ENCODE measurements around the gene CD82. TPM values are rescaled to one million over a fixed set of nuclear protein-coding genes. Genes with fewer than 3 reads are reported as not detected.

The CD82 gene
- total and polyA plus RNA-seq, 2 donors (not counting 1 experiment from before 2014, with no cell fraction given), result 192 to 438 TPM

DNA sequence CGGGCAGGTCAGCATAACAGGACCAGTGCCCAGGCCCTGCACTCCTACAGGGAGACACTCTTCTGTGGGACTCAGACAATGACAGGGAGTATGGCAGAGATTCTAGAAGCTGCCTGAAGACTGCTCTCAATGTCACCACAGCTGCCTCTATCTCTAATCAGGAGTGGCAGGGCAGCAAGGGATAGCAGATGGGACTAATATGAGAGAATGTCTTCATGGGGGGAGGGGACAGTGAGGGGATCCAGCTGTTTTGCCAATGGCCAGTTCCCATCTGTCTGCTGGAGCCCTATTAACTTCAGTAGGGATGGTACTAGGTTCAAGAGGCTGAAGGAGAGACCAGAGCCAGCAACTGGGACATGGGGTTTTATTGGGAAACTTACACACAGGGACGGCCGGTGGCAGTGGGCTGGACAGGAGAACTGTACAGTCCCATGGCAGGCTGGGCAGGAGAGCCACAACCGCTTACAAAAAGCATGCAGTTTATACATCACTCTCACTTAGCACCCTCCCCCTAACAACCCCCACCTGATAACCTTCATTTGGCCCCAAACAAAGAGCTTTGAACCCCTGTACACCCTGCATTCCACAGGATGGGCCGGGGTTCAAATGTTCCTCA, 2.5 kb upstream of the CD82 start:
- TF ChIP-seq, protein P1, sequence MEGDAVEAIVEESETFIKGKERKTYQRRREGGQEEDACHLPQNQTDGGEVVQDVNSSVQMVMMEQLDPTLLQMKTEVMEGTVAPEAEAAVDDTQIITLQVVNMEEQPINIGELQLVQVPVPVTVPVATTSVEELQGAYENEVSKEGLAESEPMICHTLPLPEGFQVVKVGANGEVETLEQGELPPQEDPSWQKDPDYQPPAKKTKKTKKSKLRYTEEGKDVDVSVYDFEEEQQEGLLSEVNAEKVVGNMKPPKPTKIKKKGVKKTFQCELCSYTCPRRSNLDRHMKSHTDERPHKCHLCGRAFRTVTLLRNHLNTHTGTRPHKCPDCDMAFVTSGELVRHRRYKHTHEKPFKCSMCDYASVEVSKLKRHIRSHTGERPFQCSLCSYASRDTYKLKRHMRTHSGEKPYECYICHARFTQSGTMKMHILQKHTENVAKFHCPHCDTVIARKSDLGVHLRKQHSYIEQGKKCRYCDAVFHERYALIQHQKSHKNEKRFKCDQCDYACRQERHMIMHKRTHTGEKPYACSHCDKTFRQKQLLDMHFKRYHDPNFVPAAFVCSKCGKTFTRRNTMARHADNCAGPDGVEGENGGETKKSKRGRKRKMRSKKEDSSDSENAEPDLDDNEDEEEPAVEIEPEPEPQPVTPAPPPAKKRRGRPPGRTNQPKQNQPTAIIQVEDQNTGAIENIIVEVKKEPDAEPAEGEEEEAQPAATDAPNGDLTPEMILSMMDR (IDR thresholded peaks at IDR 0.05), result no peak
- TF ChIP-seq EZH2 (IDR thresholded peaks at IDR 0.05; ENCODE audit: borderline replicate concordance, insufficient read depth, low read depth, low read length, poor library complexity, severe bottlenecking), result no peak
- no peaks in the 10 kb centered on the region for H3K27me3 Mint-ChIP-seq
- peaks cover 67% of the 10 kb centered on the region for H3K4me1 Mint-ChIP-seq
- H4K20me1 ChIP-seq (ENCODE audit: control insufficient read depth, insufficient read depth, low read length, poor library complexity, severe bottlenecking), result peaks cover 21% of the 10 kb centered on the region
- H3K4me2 ChIP-seq (replicated peaks; ENCODE audit: low read depth, low read length, poor library complexity, severe bottlenecking), result no peak overlapping the region
- no peak overlapping the region for H2AFZ ChIP-seq (ENCODE audit: insufficient read depth, low read depth, low read length, poor library complexity, severe bottlenecking)
- H3K27me3 ChIP-seq (replicated peaks in 1 of 4; ENCODE audit: control extremely low read depth in 1 of 4, control insufficient read depth in 3 of 4, insufficient read depth in 4 of 4, low read length in 3 of 4), result no peaks in the 10 kb centered on the region
- intact Hi-C loops (cut with micrococcal nuclease), result loop anchor here (10.0 kb wide), 2 partner anchors 382 to 1352 kb away; partner anchors contain the start of gene PEX16
- H3K9me3 ChIP-seq (ENCODE audit: control extremely low read depth in 1 of 3, control insufficient read depth in 2 of 3, insufficient read depth in 1 of 3, low read length in 2 of 3), result no peaks in the 10 kb centered on the region
- H3K9ac ChIP-seq (ENCODE audit: low read length), result no peak overlapping the region
- H3K36me3 ChIP-seq (replicated peaks in 1 of 2; ENCODE audit: control extremely low read depth in 1 of 2, control insufficient read depth in 1 of 2, extremely low read depth in 1 of 2, insufficient read depth in 2 of 2, low read length in 1 of 2), result peaks cover 0 to 5% of the 10 kb centered on the region in 2 experiments
- H3K27ac ChIP-seq (ENCODE audit: low read length in 2 of 2), result no peak overlapping the region
- peaks cover 25% of the 10 kb centered on the region for H3K79me2 ChIP-seq (ENCODE audit: control insufficient read depth, insufficient read depth, low read length)
- H3K4me3 Mint-ChIP-seq, result peak overlapping the region; percentile 23
- CTCF ChIA-PET, result interaction anchor here (0.8 to 19.5 kb wide), 4 partner anchors 15 to 56 kb away, joined by 3 to 816 read pairs (median 3); no protein-coding TSS in a partner anchor
- ATAC-seq (ENCODE audit: low read depth) (no peak), DNase-seq (no peak)
- peak overlapping the region; percentile 41 for H3K27ac Mint-ChIP-seq
- POLR2A ChIA-PET, result interaction anchor here (1.0 to 4.7 kb wide), 2 partner anchors 14 to 48 kb away, joined by 3 to 59 read pairs; no protein-coding TSS in a partner anchor
- 100% methylated on average over 5 of the region's 5 CpGs for WGBS (ENCODE audit: insufficient coverage)
- peaks cover 50 to 76% of the 10 kb centered on the region in 2 donors for H3K4me1 ChIP-seq (ENCODE audit: control insufficient read depth in 2 of 2, insufficient read depth in 2 of 2, low read length in 2 of 2)
- no peaks in the 10 kb centered on the region for H3K9me3 Mint-ChIP-seq (ENCODE audit: insufficient read depth)
- H3K4me3 ChIP-seq (ENCODE audit: control extremely low read depth in 1 of 5, extremely low read depth in 1 of 5, insufficient read depth in 1 of 5, low read depth in 2 of 5, low read length in 4 of 5), result no peak overlapping the region

DNA sequence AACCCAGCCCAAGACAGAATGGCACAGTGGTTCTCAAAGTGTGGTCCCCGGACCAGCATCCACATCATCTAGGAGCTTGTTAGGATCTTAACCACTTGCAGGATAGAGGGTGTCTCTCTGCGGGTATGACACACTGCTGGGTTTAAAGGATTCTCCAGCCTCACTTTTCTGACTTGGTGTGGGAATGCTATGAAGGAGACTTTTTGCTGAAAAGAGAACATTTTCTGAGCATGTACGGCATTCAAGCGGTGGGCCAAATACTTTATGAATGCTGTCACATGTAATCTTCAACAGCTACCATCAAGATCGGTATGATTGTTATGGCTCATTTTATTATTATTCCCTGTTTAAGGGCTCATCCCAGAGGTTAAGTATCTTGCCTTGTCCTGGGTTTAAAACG, 1.8 kb upstream of the CD82 start:
- no peak for DNase-seq
- Histone ChIP-seq H3K4me3 (ENCODE audit: control extremely low read depth in 1 of 5, extremely low read depth in 1 of 5, insufficient read depth in 1 of 5, low read depth in 2 of 5, low read length in 4 of 5) (no peak overlapping the region), H3K27me3 (replicated peaks in 1 of 4; ENCODE audit: control extremely low read depth in 1 of 4, control insufficient read depth in 3 of 4, insufficient read depth in 4 of 4, low read length in 3 of 4) (no peaks in the 10 kb centered on the region), H4K20me1 (ENCODE audit: control insufficient read depth, insufficient read depth, low read length, poor library complexity, severe bottlenecking) (peaks cover 29% of the 10 kb centered on the region), H3K4me1 (ENCODE audit: control insufficient read depth in 2 of 2, insufficient read depth in 2 of 2, low read length in 2 of 2) (peaks cover 55 to 77% of the 10 kb centered on the region in 2 donors), H3K4me2 (replicated peaks; ENCODE audit: low read depth, low read length, poor library complexity, severe bottlenecking) (no peak overlapping the region), H3K9ac (ENCODE audit: low read length) (no peak overlapping the region), H3K36me3 (replicated peaks in 1 of 2; ENCODE audit: control extremely low read depth in 1 of 2, control insufficient read depth in 1 of 2, extremely low read depth in 1 of 2, insufficient read depth in 2 of 2, low read length in 1 of 2) (peaks cover 0 to 5% of the 10 kb centered on the region in 2 experiments), H2AFZ (ENCODE audit: insufficient read depth, low read depth, low read length, poor library complexity, severe bottlenecking) (no peak overlapping the region), H3K27ac (ENCODE audit: low read length in 2 of 2) (no peak overlapping the region), H3K9me3 (ENCODE audit: control extremely low read depth in 1 of 3, control insufficient read depth in 2 of 3, insufficient read depth in 1 of 3, low read length in 2 of 3) (no peaks in the 10 kb centered on the region), H3K79me2 (ENCODE audit: control insufficient read depth, insufficient read depth, low read length) (peaks cover 33% of the 10 kb centered on the region)
- TF ChIP-seq, protein P1 (IDR thresholded peaks at IDR 0.05), result no peak
- TF ChIP-seq EZH2 (IDR thresholded peaks at IDR 0.05; ENCODE audit: borderline replicate concordance, insufficient read depth, low read depth, low read length, poor library complexity, severe bottlenecking), result no peak
- peak overlapping the region; percentile 41 for H3K27ac Mint-ChIP-seq
- no peaks in the 10 kb centered on the region for H3K9me3 Mint-ChIP-seq (ENCODE audit: insufficient read depth)
- CTCF ChIA-PET, result interaction anchor here (0.6 to 19.5 kb wide), 6 partner anchors 15 to 373 kb away, joined by 3 to 816 read pairs (median 3); no protein-coding TSS in a partner anchor
- intact Hi-C loops (cut with micrococcal nuclease), result loop anchor here (10.0 kb wide), 2 partner anchors 381 to 1351 kb away; partner anchors contain the start of gene PEX16
- H3K4me1 Mint-ChIP-seq, result peaks cover 71% of the 10 kb centered on the region
- no peaks in the 10 kb centered on the region for H3K27me3 Mint-ChIP-seq
- 100% methylated on average over 3 of the region's 6 CpGs for WGBS (ENCODE audit: insufficient coverage)
- POLR2A ChIA-PET, result interaction anchor here (1.0 to 4.7 kb wide), 4 partner anchors 13 to 47 kb away, joined by 3 to 59 read pairs (median 18); no protein-coding TSS in a partner anchor
- peak overlapping the region; percentile 92 for H3K4me3 Mint-ChIP-seq
- no peak for ATAC-seq (ENCODE audit: low read depth)
